GM19238 (cell line): ENCODE measurements around the gene BCAM.
A peak's percentile ranks its signal among the peaks of the same experiment; 100 is the strongest.
"Not testable (repeated sequence)": the region's sequence is repeated elsewhere in the genome, so short reads cannot be mapped to it uniquely, and the experiment has no call there.

Source experiments
- DNase-seq: peaks from one replicate; pipeline ENCODE4 v3.0.0; 2011; ENCODE audit warnings: low spot score; ENCODE audit not compliant: insufficient read length

BCAM gene

GRCh38 chr19:44817725-44818465, 9.0 kb downstream of the BCAM start:
- no peak for DNase-seq

DNA sequence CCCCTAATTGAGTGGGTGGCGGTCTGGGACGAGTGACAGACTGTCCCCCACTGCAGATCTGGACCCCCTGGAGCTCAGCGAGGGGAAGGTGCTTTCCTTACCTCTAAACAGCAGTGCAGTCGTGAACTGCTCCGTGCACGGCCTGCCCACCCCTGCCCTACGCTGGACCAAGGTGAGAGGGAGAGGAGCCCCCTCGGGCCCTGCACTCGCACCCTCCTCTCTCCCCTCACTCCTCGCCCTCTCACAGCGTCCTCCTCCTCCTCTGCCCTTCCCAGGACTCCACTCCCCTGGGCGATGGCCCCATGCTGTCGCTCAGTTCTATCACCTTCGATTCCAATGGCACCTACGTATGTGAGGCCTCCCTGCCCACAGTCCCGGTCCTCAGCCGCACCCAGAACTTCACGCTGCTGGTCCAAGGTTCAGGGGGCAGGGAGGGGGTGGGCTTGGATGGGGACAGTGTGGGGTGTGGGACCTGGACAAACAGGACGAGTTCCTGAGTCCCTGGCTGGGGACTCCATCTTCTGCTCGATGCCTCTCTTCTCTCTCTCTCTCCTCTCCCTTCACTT, 9.6 kb downstream of the BCAM start:
- no peak for DNase-seq

DNA sequence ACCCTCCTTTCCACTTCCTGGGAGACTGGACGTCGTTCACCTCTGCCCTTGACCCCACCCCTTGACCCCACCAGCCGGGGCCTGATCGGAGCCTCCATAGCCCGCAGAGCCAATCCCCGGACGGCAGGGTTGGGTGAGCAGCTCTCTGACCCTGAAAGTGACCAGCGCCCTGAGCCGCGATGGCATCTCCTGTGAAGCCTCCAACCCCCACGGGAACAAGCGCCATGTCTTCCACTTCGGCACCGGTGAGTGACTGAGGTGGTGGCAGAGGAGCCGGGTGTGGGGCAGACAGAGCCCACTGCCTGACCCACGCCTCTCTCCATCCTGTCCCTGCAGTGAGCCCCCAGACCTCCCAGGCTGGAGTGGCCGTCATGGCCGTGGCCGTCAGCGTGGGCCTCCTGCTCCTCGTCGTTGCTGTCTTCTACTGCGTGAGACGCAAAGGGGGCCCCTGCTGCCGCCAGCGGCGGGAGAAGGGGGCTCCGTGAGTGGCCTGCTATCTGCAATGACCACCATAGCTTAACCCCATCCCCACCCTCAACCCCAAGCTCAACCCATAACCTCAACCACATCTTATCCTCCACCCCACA, 10.4 kb downstream of the BCAM start:
- no peak for DNase-seq

GRCh38 chr19:44820648-44821609, 12.0 kb downstream of the BCAM start:
- DNase-seq, result no peak

DNA sequence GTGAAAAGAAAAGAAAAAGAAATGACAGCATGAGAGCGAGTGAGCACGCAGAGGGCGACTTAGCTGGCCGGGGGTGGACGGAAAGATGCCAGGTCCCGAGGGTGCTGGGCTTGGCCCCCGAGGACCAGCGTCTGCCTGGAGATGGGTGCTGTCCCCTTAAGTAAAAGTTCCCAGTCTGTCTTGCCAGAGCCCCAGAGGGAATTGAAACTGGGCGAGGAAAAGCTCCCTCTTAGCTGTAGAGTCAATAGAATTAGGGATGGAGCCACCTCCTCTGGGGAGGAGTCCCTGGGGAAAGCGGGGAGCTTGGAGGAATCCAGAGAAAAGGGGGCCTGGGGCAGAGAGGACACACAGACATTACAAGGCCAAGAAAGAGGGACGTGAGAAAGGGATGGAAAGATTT, 13.3 kb downstream of the BCAM start:
- DNase-seq, result no peak

- no peak for DNase-seq
Measured at GRCh38 chr19:44822670-44823372, 13.9 kb downstream of the BCAM start.

- no peak for DNase-seq
Measured at GRCh38 chr19:44823373-44823698, 14.4 kb downstream of the BCAM start.

GRCh38 chr19:44824761-44825160, 15.9 kb downstream of the BCAM start:
- no peak for DNase-seq

GRCh38 chr19:44832875-44833274, 24.0 kb downstream of the BCAM start:
- not testable (repeated sequence) for DNase-seq

- not testable (repeated sequence) for DNase-seq
Measured at GRCh38 chr19:44834399-44834798, 25.5 kb downstream of the BCAM start.

DNA sequence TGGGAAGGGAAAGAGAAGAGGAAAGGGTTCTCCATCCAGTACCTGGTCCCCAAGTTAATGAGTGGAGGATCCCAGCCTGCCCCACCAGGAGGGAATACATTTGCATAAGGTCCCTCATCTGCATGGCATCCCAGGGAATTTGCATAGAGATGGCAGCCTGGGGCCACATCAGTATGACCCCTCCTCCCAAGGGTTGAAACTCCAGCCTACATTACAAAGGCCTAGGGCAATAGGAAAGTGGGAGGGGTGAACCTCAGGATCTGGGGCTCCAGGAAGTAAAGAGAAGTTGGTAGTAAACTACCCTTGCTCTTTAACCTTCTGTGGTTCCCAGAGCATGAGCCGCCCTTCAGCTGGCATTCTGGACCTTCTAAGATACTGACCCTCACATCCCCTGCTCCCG, 30.4 kb downstream of the BCAM start:
- no peak for DNase-seq

GRCh38 chr19:44840811-44841210, 31.9 kb downstream of the BCAM start:
- no peak for DNase-seq

GRCh38 chr19:44841231-44841630, 32.3 kb downstream of the BCAM start:
- no peak for DNase-seq

- DNase-seq, result no peak
Measured at GRCh38 chr19:44845286-44845611, 36.3 kb downstream of the BCAM start.

- DNase-seq, result peak; percentile 89
Measured at GRCh38 chr19:44845612-44846454, 36.9 kb downstream of the BCAM start, which contains the start of gene NECTIN2. NECTIN2 (plus strand) TSS chr19:44846297; CDS start chr19:44846526, 229 bp downstream.

- DNase-seq, result no peak
Measured at GRCh38 chr19:44846455-44847143, 37.7 kb downstream of the BCAM start.

GRCh38 chr19:44847144-44848035, 38.5 kb downstream of the BCAM start:
- no peak for DNase-seq

DNA sequence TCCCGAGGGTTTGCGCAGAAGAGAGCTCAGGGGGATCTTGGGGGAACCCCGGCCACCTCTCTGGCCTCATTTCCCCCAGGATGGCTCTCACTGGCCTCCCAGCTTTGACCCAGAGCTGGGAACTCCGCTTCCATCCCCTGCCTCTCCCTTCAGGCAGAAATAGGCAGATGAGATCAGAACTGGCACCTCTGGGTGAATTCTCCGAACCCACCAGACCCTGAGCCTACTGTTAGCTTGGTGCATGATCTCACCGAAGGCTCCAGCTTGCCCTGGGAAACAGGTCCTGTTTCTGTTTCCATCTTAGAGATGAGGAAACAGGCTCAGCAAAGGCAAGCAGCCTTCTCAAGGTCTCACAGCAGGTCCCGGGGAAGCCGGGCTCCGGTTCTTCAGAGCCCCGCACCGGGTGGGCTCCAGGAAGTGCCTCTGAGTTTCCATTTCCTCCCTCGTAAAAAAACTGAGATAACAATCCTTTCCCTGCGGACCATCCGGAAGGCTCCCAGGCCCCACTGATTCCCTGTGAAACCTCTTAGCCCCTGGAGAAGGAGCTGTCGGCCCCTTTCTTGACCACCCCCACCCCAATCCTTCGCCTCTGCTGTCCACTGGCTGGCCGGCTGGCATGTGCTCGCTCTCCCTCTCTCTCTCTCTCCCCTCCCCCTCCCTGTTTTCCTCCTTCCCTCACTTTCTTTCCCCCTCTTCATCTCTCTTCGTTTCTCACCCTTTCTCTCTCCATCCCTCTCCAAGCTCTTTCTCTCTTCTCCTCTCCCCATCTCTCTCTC, 39.3 kb downstream of the BCAM start:
- DNase-seq, result no peak
